GM21786 (cell line): ENCODE measurements around the gene CIAO2A.
A peak's percentile ranks its signal among the peaks of the same experiment; 100 is the strongest.
"Not testable (repeated sequence)": the region's sequence is repeated elsewhere in the genome, so short reads cannot be mapped to it uniquely, and the experiment has no call there.

Experiments
- ATAC-seq: cut with Tn5 transposase; IDR thresholded peaks from one replicate; pipeline ENCODE4 v1.9.1; 2021; ENCODE audit not compliant: unreplicated experiment

The CIAO2A gene

GRCh38 chr15:64112073-64112772 lies 18.6 kb upstream of the CIAO2A start:
- no peak for ATAC-seq

GRCh38 chr15:64111679-64112050 lies 18.0 kb upstream of the CIAO2A start:
- ATAC-seq, result no peak

- no peak for ATAC-seq
Observed at GRCh38 chr15:64110950-64111678, 17.5 kb upstream of the CIAO2A start.

GRCh38 chr15:64110108-64110701 lies 16.6 kb upstream of the CIAO2A start:
- ATAC-seq, result not testable (repeated sequence)

GRCh38 chr15:64107337-64107736 lies 13.7 kb upstream of the CIAO2A start:
- ATAC-seq, result no peak

- no peak for ATAC-seq
Observed at GRCh38 chr15:64105113-64105704, 11.6 kb upstream of the CIAO2A start.

- ATAC-seq, result no peak
Observed at GRCh38 chr15:64102497-64102896, 8.9 kb upstream of the CIAO2A start.

GRCh38 chr15:64100958-64101357 lies 7.3 kb upstream of the CIAO2A start:
- ATAC-seq, result no peak

GRCh38 chr15:64099379-64099778 lies 5.7 kb upstream of the CIAO2A start:
- ATAC-seq, result no peak

GRCh38 chr15:64096668-64097384 lies 3.2 kb upstream of the CIAO2A start:
- ATAC-seq, result no peak

- peak; percentile 44 for ATAC-seq
Observed at GRCh38 chr15:64095795-64096667, 2.4 kb upstream of the CIAO2A start, which contains the start of gene SNX1. Gene SNX1, plus strand, starts transcription at chr15:64095982. Its CDS starts 32 bp downstream, at chr15:64096014.

- ATAC-seq, result no peak
Observed at GRCh38 chr15:64095431-64095794, 1.8 kb upstream of the CIAO2A start.

GRCh38 chr15:64092864-64093626 lies 593 bp downstream of the CIAO2A start:
- ATAC-seq, result no peak

GRCh38 chr15:64092075-64092820 lies 1.4 kb downstream of the CIAO2A start:
- ATAC-seq, result no peak

GRCh38 chr15:64090527-64090926 lies 3.1 kb downstream of the CIAO2A start:
- no peak for ATAC-seq

- ATAC-seq, result peak; percentile 35
Observed at GRCh38 chr15:64089543-64090280, 3.9 kb downstream of the CIAO2A start.

GRCh38 chr15:64082757-64083156 lies 10.9 kb downstream of the CIAO2A start:
- no peak for ATAC-seq

- ATAC-seq, result not testable (repeated sequence)
Observed at GRCh38 chr15:64073496-64073895, 20.1 kb downstream of the CIAO2A start.
